SK-N-SH (cell line): Measurements from ENCODE around the gene HAND1. TPM values are rescaled to one million over a fixed set of nuclear protein-coding genes. Genes with fewer than 3 reads are reported as not detected.

Experiments used
- CTCF ChIA-PET: fragments of 300-600, 350-600 bp; formaldehyde crosslinking; extraction: SDS; loops from one replicate; lab custom pipeline; 2021; lab: Yijun Ruan, JAX
- POLR2A ChIA-PET: fragments of 350-600 bp; sonication (Branson Sonifier 250); formaldehyde crosslinking; extraction: SDS; loops from one replicate; lab custom pipeline; 2020; ENCODE audit warnings: antibody characterized with exemption, inconsistent platforms; lab: Yijun Ruan, JAX
- DNase-seq: peaks from one replicate; pipeline ENCODE4 v3.0.0; 2012
- H2AFZ ChIP-seq: fragments of 200-600 bp; sonication (generic); 2 replicates; pipeline ENCODE4 v1.8.1; 2016; ENCODE audit warnings: antibody characterized with exemption, mild to moderate bottlenecking, low read depth
- H3F3A ChIP-seq: fragments of 200-600 bp; sonication (generic); replicated peaks from 2 replicates; pipeline ENCODE3; 2016; ENCODE audit warnings: antibody characterized with exemption, mild to moderate bottlenecking; ENCODE audit not compliant: insufficient read depth
- H3K27ac ChIP-seq, 2 experiments: fragments of 200-500 bp in 1 of 2; fragments of 200-600 bp in 1 of 2; sonication (Bioruptor generic) in 1 of 2; sonication (generic), shearing (Covaris generic) in 1 of 2; 2 replicates each; pipeline versions ENCODE4 v1.5.1 to v1.6.1; 2014 to 2016; ENCODE audit warnings: low read depth in 2 of 2, inconsistent platforms in 1 of 2, low read length in 1 of 2, mild to moderate bottlenecking in 1 of 2, mixed read lengths in 1 of 2
- H3K27me3 ChIP-seq: fragments of 200-600 bp; sonication (generic), shearing (Covaris generic); 2 replicates; pipeline ENCODE4 v1.6.1; 2016; ENCODE audit warnings: mixed run types; ENCODE audit not compliant: insufficient read depth
- H3K36me3 ChIP-seq, 2 experiments: fragments of 200-500 bp in 1 of 2; fragments of 200-600 bp in 1 of 2; sonication (Bioruptor generic) in 1 of 2; sonication (generic) in 1 of 2; replicated peaks in 1 of 2; 2 replicates each; pipeline versions ENCODE3 to v1.5.1; 2014 to 2016; ENCODE audit warnings: low read length in 1 of 2, mild to moderate bottlenecking in 1 of 2; ENCODE audit not compliant: insufficient read depth in 2 of 2, control insufficient read depth in 1 of 2
- H3K4me1 ChIP-seq, 2 experiments: fragments of 200-500 bp in 1 of 2; fragments of 200-600 bp in 1 of 2; sonication (Bioruptor generic) in 1 of 2; sonication (generic), shearing (Covaris generic) in 1 of 2; 2 replicates each; pipeline versions ENCODE4 v1.5.1 to v1.6.1; 2014 to 2016; ENCODE audit warnings: low read depth in 1 of 2, low read length in 1 of 2, mixed run types in 1 of 2; ENCODE audit not compliant: insufficient read depth in 2 of 2, control insufficient read depth in 1 of 2
- H3K4me2 ChIP-seq: fragments of 200-600 bp; sonication (generic), shearing (Covaris generic); 2 replicates; pipeline ENCODE4 v1.6.1; 2017; ENCODE audit warnings: mixed run types
- H3K4me3 ChIP-seq, 2 experiments: fragments of 200-500 bp in 1 of 2; fragments of 200-600 bp in 1 of 2; sonication (Bioruptor generic) in 1 of 2; sonication (generic), shearing (Covaris generic) in 1 of 2; 2 replicates each; pipeline versions ENCODE4 v1.5.1 to v1.8.1; 2014 to 2016; ENCODE audit warnings: low read depth in 2 of 2, inconsistent platforms in 1 of 2, low read length in 1 of 2, mild to moderate bottlenecking in 1 of 2, mixed read lengths in 1 of 2, moderate library complexity in 1 of 2
- H3K79me2 ChIP-seq: fragments of 200-600 bp; sonication (generic); 2 replicates; pipeline ENCODE4 v1.8.1; 2017; ENCODE audit warnings: mild to moderate bottlenecking; ENCODE audit not compliant: insufficient read depth
- H3K9ac ChIP-seq: fragments of 200-600 bp; sonication (generic); 2 replicates; pipeline ENCODE4 v1.6.1; 2017; ENCODE audit warnings: mixed run types
- H3K9me2 ChIP-seq: fragments of 200-600 bp; sonication (generic); 2 replicates; pipeline ENCODE4 v1.6.1; 2017; ENCODE audit warnings: mixed run types
- H3K9me3 ChIP-seq: fragments of 200-600 bp; sonication (generic); 2 replicates; pipeline ENCODE4 v1.6.1; 2017; ENCODE audit warnings: mixed run types, mild to moderate bottlenecking, moderate library complexity
- H4K20me1 ChIP-seq: fragments of 200-600 bp; sonication (generic); 2 replicates; pipeline ENCODE4 v1.6.1; 2017; ENCODE audit warnings: mild to moderate bottlenecking, mixed run types; ENCODE audit not compliant: insufficient read depth
- ELF1 ChIP-seq: IDR thresholded peaks from 2 replicates; pipeline ENCODE4 v1.4.0; 2012
- EP300 ChIP-seq, 2 experiments: IDR thresholded peaks; 2 replicates each; pipeline versions ENCODE4 v1.4.0 to v1.6.1; 2012; ENCODE audit warnings: borderline replicate concordance in 1 of 2, low read depth in 1 of 2, low read length in 1 of 2
- FOXJ3 ChIP-seq: sonication (generic); formaldehyde crosslinking; IDR thresholded peaks from 2 replicates; pipeline ENCODE4 v1.5.1; 2020; ENCODE audit warnings: mild to moderate bottlenecking, missing genetic modification reagents
- GABPA ChIP-seq: IDR thresholded peaks from 2 replicates; pipeline ENCODE4 v1.4.0; 2012; ENCODE audit warnings: low read depth, mild to moderate bottlenecking
- JUND ChIP-seq: IDR thresholded peaks from 2 replicates; pipeline ENCODE4 v1.4.0; 2012
- MXI1 ChIP-seq: IDR thresholded peaks from 2 replicates; pipeline ENCODE4 v1.6.1; 2012; ENCODE audit warnings: mild to moderate bottlenecking, low read depth, low read length, improper control_type of control experiment
- NFIC ChIP-seq: IDR thresholded peaks from 2 replicates; pipeline ENCODE4 v1.4.0; 2012; ENCODE audit warnings: borderline replicate concordance
- RAD21 ChIP-seq: IDR thresholded peaks from 2 replicates; pipeline ENCODE4 v1.6.1; 2012; ENCODE audit warnings: mild to moderate bottlenecking, low read length
- RCOR1 ChIP-seq: fragments of 150-350 bp; IDR thresholded peaks from 2 replicates; pipeline ENCODE4 v1.6.1; 2017; ENCODE audit warnings: antibody characterized with exemption, low read length
- RFX5 ChIP-seq: IDR thresholded peaks from 2 replicates; pipeline ENCODE4 v1.6.1; 2012; ENCODE audit warnings: mild to moderate bottlenecking, improper control_type of control experiment, low read length
- SIN3A ChIP-seq: IDR thresholded peaks from 2 replicates; pipeline ENCODE4 v1.6.1; 2012; ENCODE audit warnings: low read depth, mild to moderate bottlenecking, low read length, moderate library complexity, borderline replicate concordance
- TAF1 ChIP-seq: IDR thresholded peaks from 2 replicates; pipeline ENCODE4 v1.6.1; 2012; ENCODE audit warnings: low read depth, mild to moderate bottlenecking, low read length, moderate library complexity, borderline replicate concordance
- TCF12 ChIP-seq: IDR thresholded peaks from 2 replicates; pipeline ENCODE4 v1.4.0; 2012
- TEAD4 ChIP-seq: IDR thresholded peaks from 2 replicates; pipeline ENCODE4 v1.4.0; 2012; ENCODE audit warnings: mild to moderate bottlenecking, borderline replicate concordance; ENCODE audit not compliant: insufficient read depth
- WGBS: methylation state at CpG from one replicate; pipeline ENCODE4 v1.1.6; 2017; ENCODE audit warnings: low lambda C conversion rate; 5-methylcytosine and 5-hydroxymethylcytosine counted together
- polyA plus RNA-seq, 3 experiments: library from polyadenylated mRNA; depleted of rRNA; stranded (reverse); fragments of >200 nt; gene quantifications; 2 replicates each; pipeline ENCODE4 v1.2.3, GENCODE V29; 2012
- TF ChIP-seq, protein P1 (sequence below): IDR thresholded peaks from 2 replicates; pipeline ENCODE4 v1.6.1; 2012; ENCODE audit warnings: mild to moderate bottlenecking, low read depth, low read length, moderate library complexity
- TF ChIP-seq, protein P2 (sequence below): IDR thresholded peaks from 2 replicates; pipeline ENCODE4 v1.4.0; 2012; ENCODE audit warnings: low read depth, borderline replicate concordance

Gene HAND1
- polyA plus RNA-seq, 1 of the 3 experiments (the other 2 are of a cell fraction) = 1.1 TPM

DNA sequence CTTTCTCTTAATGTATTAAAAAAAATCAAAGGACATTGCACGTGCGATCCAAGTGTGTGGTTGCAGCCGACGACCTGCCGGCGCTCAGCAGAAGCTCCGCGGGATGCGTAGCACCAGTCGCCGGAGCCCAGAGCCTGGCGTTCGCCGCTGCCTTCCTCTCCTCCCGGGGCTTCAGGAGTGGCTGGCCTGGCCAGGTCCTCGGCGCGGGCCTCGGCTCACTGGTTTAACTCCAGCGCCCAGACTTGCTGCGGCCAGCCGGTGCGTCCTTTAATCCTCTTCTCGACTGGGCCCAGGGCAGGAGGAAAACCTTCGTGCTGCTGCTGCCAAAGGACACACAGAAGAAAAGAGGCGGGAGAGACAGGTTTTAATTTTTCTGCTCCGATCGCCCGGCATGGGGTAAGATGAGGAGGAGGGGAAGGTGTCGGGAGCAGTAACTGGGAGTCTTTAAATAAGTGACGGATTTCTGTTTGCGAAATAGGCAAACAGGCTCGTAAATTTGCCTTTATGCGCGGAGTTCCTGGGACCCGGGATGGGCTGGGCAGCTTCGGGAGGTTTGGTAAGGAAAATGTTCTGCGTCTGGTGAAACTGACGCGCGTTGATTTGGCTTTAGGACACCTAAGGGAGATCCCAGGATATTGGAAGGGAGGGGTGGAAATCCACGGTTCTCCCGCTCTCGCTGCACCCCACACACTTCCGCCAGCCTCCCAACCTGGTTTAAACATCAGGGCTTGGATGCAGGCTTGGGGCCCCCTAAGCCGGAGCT lies 2.3 kb downstream of the HAND1 start:
- 30% methylated on average over 33 of the region's 46 CpGs for WGBS

DNA sequence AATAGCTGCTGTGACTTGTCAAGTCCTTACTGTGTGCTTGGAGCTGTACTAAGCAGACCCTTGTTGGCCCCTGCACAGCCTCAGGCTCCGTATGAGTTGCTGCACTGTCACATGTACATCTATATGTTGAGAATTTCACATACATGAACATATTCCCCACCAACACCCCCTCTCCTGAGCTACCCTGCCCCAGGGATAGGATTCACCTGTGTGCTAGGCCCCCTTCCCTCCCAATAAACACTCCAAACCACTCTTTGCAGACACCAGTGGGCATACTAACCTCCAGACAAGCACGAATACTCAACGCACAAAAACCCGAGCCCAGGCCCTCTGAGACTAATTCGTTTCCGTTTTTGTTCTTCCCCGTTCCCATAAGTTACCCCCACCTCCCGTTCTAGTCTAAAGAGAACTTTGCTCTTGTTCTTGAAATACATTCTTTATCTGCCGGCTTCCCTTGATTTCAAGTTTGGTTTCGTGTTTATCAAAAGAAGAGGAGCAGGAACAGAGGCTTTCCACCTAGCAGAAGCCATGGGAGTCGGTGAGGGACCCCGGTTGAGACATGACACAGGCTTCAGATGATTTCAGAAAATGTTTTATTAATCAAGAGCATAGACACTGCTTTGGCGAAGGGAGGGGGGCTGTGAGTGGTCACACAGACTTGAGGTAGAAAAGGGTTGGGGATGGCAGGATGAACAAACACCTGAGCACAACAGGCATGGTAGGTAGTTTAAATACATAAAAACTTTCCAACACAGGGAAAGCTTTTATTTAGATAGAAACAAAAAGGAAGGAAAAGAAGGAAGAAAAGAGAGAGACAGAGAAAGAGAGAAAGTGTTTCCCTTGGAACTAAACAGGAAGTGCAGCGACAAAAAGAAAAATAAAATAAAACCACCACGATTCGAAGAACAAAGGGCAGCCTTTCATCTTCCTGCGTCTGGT lies 3.4 kb downstream of the HAND1 start:
- Histone ChIP-seq H3K36me3 (peaks cover 0 to 4% of the 10 kb centered on the region in 2 experiments), H3K27me3 (peaks cover 61% of the 10 kb centered on the region), H3K9me2 (no peaks in the 10 kb centered on the region), H3K27ac (peak overlapping the region in 1 of 2 experiments; percentile 96; a peak in 2 of 4 replicates), H3F3A (peaks cover 3% of the 10 kb centered on the region), H3K79me2 (no peaks in the 10 kb centered on the region), H3K9ac (no peak overlapping the region), H4K20me1 (no peaks in the 10 kb centered on the region), H3K4me2 (no peak overlapping the region), H3K4me1 (peaks cover 0 to 50% of the 10 kb centered on the region in 2 experiments; a peak in 2 of 4 replicates), H3K4me3 (peak overlapping the region in 1 of 2 experiments; percentile 74; a peak in 2 of 4 replicates), H3K9me3 (no peaks in the 10 kb centered on the region), H2AFZ (no peak overlapping the region)
- DNase-seq = no peak
- 41% methylated on average over 17 of the region's 17 CpGs for WGBS
- CTCF ChIA-PET = interaction anchor here (0.6 to 14.6 kb wide), 10 partner anchors 10 to 157 kb away, joined by 3 to 295 read pairs (median 4); no protein-coding TSS in a partner anchor
- TF ChIP-seq, protein P1, sequence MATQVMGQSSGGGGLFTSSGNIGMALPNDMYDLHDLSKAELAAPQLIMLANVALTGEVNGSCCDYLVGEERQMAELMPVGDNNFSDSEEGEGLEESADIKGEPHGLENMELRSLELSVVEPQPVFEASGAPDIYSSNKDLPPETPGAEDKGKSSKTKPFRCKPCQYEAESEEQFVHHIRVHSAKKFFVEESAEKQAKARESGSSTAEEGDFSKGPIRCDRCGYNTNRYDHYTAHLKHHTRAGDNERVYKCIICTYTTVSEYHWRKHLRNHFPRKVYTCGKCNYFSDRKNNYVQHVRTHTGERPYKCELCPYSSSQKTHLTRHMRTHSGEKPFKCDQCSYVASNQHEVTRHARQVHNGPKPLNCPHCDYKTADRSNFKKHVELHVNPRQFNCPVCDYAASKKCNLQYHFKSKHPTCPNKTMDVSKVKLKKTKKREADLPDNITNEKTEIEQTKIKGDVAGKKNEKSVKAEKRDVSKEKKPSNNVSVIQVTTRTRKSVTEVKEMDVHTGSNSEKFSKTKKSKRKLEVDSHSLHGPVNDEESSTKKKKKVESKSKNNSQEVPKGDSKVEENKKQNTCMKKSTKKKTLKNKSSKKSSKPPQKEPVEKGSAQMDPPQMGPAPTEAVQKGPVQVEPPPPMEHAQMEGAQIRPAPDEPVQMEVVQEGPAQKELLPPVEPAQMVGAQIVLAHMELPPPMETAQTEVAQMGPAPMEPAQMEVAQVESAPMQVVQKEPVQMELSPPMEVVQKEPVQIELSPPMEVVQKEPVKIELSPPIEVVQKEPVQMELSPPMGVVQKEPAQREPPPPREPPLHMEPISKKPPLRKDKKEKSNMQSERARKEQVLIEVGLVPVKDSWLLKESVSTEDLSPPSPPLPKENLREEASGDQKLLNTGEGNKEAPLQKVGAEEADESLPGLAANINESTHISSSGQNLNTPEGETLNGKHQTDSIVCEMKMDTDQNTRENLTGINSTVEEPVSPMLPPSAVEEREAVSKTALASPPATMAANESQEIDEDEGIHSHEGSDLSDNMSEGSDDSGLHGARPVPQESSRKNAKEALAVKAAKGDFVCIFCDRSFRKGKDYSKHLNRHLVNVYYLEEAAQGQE = no peak
- TF ChIP-seq ELF1 (no peak), FOXJ3 (CRISPR knock-in tag) (no peak), NFIC (no peak), TCF12 (no peak), TAF1 (no peak), GABPA (no peak), EP300 (IDR thresholded peaks at IDR 0.05; ENCODE audit: borderline replicate concordance in 1 of 2, low read depth in 1 of 2, low read length in 1 of 2) (no peak), RFX5 (no peak), RCOR1 (no peak), SIN3A (no peak), RAD21 (no peak)
- TF ChIP-seq, protein P2, sequence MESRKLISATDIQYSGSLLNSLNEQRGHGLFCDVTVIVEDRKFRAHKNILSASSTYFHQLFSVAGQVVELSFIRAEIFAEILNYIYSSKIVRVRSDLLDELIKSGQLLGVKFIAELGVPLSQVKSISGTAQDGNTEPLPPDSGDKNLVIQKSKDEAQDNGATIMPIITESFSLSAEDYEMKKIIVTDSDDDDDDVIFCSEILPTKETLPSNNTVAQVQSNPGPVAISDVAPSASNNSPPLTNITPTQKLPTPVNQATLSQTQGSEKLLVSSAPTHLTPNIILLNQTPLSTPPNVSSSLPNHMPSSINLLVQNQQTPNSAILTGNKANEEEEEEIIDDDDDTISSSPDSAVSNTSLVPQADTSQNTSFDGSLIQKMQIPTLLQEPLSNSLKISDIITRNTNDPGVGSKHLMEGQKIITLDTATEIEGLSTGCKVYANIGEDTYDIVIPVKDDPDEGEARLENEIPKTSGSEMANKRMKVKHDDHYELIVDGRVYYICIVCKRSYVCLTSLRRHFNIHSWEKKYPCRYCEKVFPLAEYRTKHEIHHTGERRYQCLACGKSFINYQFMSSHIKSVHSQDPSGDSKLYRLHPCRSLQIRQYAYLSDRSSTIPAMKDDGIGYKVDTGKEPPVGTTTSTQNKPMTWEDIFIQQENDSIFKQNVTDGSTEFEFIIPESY = no peak
- POLR2A ChIA-PET = interaction anchor here (1.0 to 4.1 kb wide), 8 partner anchors 11 to 53 kb away, joined by 3 to 59 read pairs (median 17); no protein-coding TSS in a partner anchor

More for the DNA sequence above, 2.3 kb downstream of the HAND1 start:
- no peak for TF ChIP-seq RFX5
- TF ChIP-seq TEAD4 = no peak
- no peak for TF ChIP-seq TAF1
- TF ChIP-seq JUND = no peak
- no peak for TF ChIP-seq MXI1
- H3K79me2 ChIP-seq = no peaks in the 10 kb centered on the region
- H3K4me1 ChIP-seq = peaks cover 0 to 47% of the 10 kb centered on the region in 2 experiments; a peak in 2 of 4 replicates
- H3K4me3 ChIP-seq = peak overlapping the region in 1 of 2 experiments; percentile 74; a peak in 2 of 4 replicates
- DNase-seq = no peak
- no peaks in the 10 kb centered on the region for H3K9me2 ChIP-seq
- H3K9ac ChIP-seq = no peak overlapping the region
- peak overlapping the region; percentile 79 for H3K4me2 ChIP-seq
- CTCF ChIA-PET = interaction anchor here (0.6 to 14.6 kb wide), 8 partner anchors 8 to 156 kb away, joined by 3 to 295 read pairs (median 3); no protein-coding TSS in a partner anchor
- H2AFZ ChIP-seq = no peak overlapping the region
- H3K27me3 ChIP-seq = peaks cover 70% of the 10 kb centered on the region
- H3F3A ChIP-seq = no peaks in the 10 kb centered on the region
- H3K9me3 ChIP-seq = no peaks in the 10 kb centered on the region
- no peaks in the 10 kb centered on the region for H4K20me1 ChIP-seq
- H3K36me3 ChIP-seq = peaks cover 0 to 4% of the 10 kb centered on the region in 2 experiments
- H3K27ac ChIP-seq = peak overlapping the region in 1 of 2 experiments; percentile 96; a peak in 2 of 4 replicates
- POLR2A ChIA-PET = interaction anchor here (0.5 to 4.1 kb wide), 7 partner anchors 9 to 52 kb away, joined by 3 to 59 read pairs (median 8); no protein-coding TSS in a partner anchor
